K562 (cell line): Measurements from ENCODE around the gene SCGB1D4. TPM values are rescaled to one million over a fixed set of nuclear protein-coding genes. Genes with fewer than 3 reads are reported as not detected.
A peak's percentile ranks its signal among the peaks of the same experiment; 100 is the strongest.
"Not testable (repeated sequence)": the region's sequence is repeated elsewhere in the genome, so short reads cannot be mapped to it uniquely, and the experiment has no call there.

Experiments used
- AFF1 ChIP-seq, 2 experiments: fragments of 450-650 bp; IDR thresholded peaks; 2 replicates each; pipeline ENCODE4 v1.6.1; 2018; ENCODE audit warnings: mild to moderate bottlenecking in 2 of 2, low read depth in 1 of 2; ENCODE audit not compliant: partially characterized antibody in 2 of 2
- CHD4 ChIP-seq: fragments of 200-600 bp; sonication (generic); IDR thresholded peaks from 3 replicates; pipeline ENCODE4 v1.6.1; 2012; ENCODE audit warnings: low read depth, mild to moderate bottlenecking, mixed read lengths, low read length, inconsistent platforms; ENCODE audit not compliant: insufficient read depth, insufficient replicate concordance, poor library complexity, severe bottlenecking
- ETV6 ChIP-seq, 3 experiments: fragments of 150-350 bp in 1 of 3; sonication (generic) in 1 of 3; formaldehyde crosslinking in 1 of 3; IDR thresholded peaks; 2 replicates each; pipeline versions ENCODE4 v1.6.1 to v1.8.0; 2014 to 2022; ENCODE audit warnings: borderline replicate concordance in 2 of 3, low read depth in 2 of 3, antibody characterized with exemption in 1 of 3, low read length in 1 of 3, mild to moderate bottlenecking in 1 of 3, missing genetic modification reagents in 1 of 3
- HDAC2 ChIP-seq: fragments of 450-650 bp; IDR thresholded peaks from 2 replicates; pipeline ENCODE4 v1.6.1; 2016; ENCODE audit warnings: mild to moderate bottlenecking
- OTX1 ChIP-seq: fragments of 450-650 bp; formaldehyde crosslinking; IDR thresholded peaks from 2 replicates; pipeline ENCODE4 v1.4.0; 2022; ENCODE audit warnings: mild to moderate bottlenecking
- PHF20 ChIP-seq: fragments of 450-650 bp; IDR thresholded peaks from 2 replicates; pipeline ENCODE4 v1.6.1; 2018; ENCODE audit not compliant: partially characterized antibody
- THRB ChIP-seq: fragments of 450-650 bp; formaldehyde crosslinking; conservative IDR thresholded peaks from 2 replicates; pipeline ENCODE4 v1.4.0; 2022; ENCODE audit warnings: mild to moderate bottlenecking, missing genetic modification characterization
- ZBTB17 ChIP-seq: fragments of 450-650 bp; formaldehyde crosslinking; IDR thresholded peaks from 2 replicates; pipeline ENCODE4 v1.4.0; 2020; ENCODE audit warnings: mild to moderate bottlenecking
- ZBTB33 ChIP-seq: sonication (generic); formaldehyde crosslinking; IDR thresholded peaks from 2 replicates; pipeline ENCODE4 v1.8.1; 2023; ENCODE audit warnings: mild to moderate bottlenecking, missing genetic modification reagents
- polyA plus RNA-seq, 8 experiments: library from polyadenylated mRNA; depleted of rRNA in 4 of 8; stranded (reverse) in 5 of 8; unstranded in 3 of 8; fragments of >200 nt; fragmentation: Nextera tagmentation in 2 of 8; fragmentation: Illumina TruSeq in 1 of 8; extraction: Ambion mirVana in 2 of 8; extraction: Trizol in 1 of 8; gene quantifications; 2 replicates each; pipeline versions ENCODE4 v1.2.1 to v1.2.3, GENCODE V29; 2011 to 2014; ENCODE audit warnings: inconsistent platforms in 1 of 8, missing spikeins in 1 of 8
- total RNA-seq, 7 experiments: library from RNA; depleted of rRNA in 6 of 7; stranded (reverse); fragments of >200 nt in 6 of 7; fragmentation: Illumina TruSeq in 2 of 7; extraction: Trizol in 2 of 7; gene quantifications; 2 replicates each; pipeline versions ENCODE4 v1.2.1 to v1.2.3, GENCODE V29; 2011 to 2021; ENCODE audit warnings: low replicate concordance in 1 of 7
- TF ChIP-seq, protein P1 (sequence below): sonication (generic); formaldehyde crosslinking; IDR thresholded peaks from 2 replicates; pipeline ENCODE4 v1.8.0; 2022; ENCODE audit warnings: mild to moderate bottlenecking, missing genetic modification reagents, borderline replicate concordance
- TF ChIP-seq, protein P2 (sequence below): fragments of 250-450 bp; sonication (Bioruptor Pico); IDR thresholded peaks from 2 replicates; pipeline ENCODE4 v1.8.0; 2022; ENCODE audit warnings: inconsistent platforms
- TF ChIP-seq, protein P3 (sequence below): sonication (generic); formaldehyde crosslinking; IDR thresholded peaks from 2 replicates; pipeline ENCODE4 v1.4.0; 2020; ENCODE audit warnings: mild to moderate bottlenecking, missing genetic modification reagents

SCGB1D4 gene
- total and polyA plus RNA-seq, 9 of the 15 experiments (the other 6 are each of a cell fraction or from before 2014, with no cell fraction given) = not detected

GRCh38 chr11:62336949-62337302 lies 38.1 kb upstream of the SCGB1D4 start (continued):
- TF ChIP-seq, protein P1, sequence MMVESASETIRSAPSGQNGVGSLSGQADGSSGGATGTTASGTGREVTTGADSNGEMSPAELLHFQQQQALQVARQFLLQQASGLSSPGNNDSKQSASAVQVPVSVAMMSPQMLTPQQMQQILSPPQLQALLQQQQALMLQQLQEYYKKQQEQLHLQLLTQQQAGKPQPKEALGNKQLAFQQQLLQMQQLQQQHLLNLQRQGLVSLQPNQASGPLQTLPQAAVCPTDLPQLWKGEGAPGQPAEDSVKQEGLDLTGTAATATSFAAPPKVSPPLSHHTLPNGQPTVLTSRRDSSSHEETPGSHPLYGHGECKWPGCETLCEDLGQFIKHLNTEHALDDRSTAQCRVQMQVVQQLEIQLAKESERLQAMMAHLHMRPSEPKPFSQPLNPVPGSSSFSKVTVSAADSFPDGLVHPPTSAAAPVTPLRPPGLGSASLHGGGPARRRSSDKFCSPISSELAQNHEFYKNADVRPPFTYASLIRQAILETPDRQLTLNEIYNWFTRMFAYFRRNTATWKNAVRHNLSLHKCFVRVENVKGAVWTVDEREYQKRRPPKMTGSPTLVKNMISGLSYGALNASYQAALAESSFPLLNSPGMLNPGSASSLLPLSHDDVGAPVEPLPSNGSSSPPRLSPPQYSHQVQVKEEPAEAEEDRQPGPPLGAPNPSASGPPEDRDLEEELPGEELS (CRISPR knock-in tag) = peak; percentile 43; the same call in 1 of the 2 replicates
- TF ChIP-seq AFF1 (IDR thresholded peaks at IDR 0.05; ENCODE audit: low read depth in 1 of 2, partially characterized antibody in 2 of 2) = peak in 1 of 2 experiments; percentile 19
- TF ChIP-seq CHD4 = peak; percentile 49
- 0 out of 2 replicates have a peak, but pooled peaks have one; percentile 16 for TF ChIP-seq OTX1
- TF ChIP-seq, protein P2, sequence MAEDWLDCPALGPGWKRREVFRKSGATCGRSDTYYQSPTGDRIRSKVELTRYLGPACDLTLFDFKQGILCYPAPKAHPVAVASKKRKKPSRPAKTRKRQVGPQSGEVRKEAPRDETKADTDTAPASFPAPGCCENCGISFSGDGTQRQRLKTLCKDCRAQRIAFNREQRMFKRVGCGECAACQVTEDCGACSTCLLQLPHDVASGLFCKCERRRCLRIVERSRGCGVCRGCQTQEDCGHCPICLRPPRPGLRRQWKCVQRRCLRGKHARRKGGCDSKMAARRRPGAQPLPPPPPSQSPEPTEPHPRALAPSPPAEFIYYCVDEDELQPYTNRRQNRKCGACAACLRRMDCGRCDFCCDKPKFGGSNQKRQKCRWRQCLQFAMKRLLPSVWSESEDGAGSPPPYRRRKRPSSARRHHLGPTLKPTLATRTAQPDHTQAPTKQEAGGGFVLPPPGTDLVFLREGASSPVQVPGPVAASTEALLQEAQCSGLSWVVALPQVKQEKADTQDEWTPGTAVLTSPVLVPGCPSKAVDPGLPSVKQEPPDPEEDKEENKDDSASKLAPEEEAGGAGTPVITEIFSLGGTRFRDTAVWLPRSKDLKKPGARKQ = peak; percentile 92
- TF ChIP-seq PHF20 = peak; percentile 20
- TF ChIP-seq ZBTB17 = 0 out of 2 replicates have a peak, but pooled peaks have one; percentile 19
- TF ChIP-seq, protein P3, sequence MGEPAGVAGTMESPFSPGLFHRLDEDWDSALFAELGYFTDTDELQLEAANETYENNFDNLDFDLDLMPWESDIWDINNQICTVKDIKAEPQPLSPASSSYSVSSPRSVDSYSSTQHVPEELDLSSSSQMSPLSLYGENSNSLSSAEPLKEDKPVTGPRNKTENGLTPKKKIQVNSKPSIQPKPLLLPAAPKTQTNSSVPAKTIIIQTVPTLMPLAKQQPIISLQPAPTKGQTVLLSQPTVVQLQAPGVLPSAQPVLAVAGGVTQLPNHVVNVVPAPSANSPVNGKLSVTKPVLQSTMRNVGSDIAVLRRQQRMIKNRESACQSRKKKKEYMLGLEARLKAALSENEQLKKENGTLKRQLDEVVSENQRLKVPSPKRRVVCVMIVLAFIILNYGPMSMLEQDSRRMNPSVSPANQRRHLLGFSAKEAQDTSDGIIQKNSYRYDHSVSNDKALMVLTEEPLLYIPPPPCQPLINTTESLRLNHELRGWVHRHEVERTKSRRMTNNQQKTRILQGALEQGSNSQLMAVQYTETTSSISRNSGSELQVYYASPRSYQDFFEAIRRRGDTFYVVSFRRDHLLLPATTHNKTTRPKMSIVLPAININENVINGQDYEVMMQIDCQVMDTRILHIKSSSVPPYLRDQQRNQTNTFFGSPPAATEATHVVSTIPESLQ (CRISPR knock-in tag) = 0 out of 2 replicates have a peak, but pooled peaks have one; percentile 23
- TF ChIP-seq ZBTB33 (CRISPR knock-in tag) = 0 out of 2 replicates have a peak, but pooled peaks have one; percentile 51
- not testable (repeated sequence) for TF ChIP-seq ETV6 (IDR thresholded peaks at IDR 0.05; ENCODE audit: borderline replicate concordance in 1 of 2, low read depth in 2 of 2, low read length in 1 of 2)
- TF ChIP-seq ETV6 (CRISPR knock-in tag; IDR thresholded peaks at IDR 0.05; ENCODE audit: borderline replicate concordance) = 0 out of 2 replicates have a peak, but pooled peaks have one; percentile 33
- 0 out of 2 replicates have a peak, but pooled peaks have one; percentile 22 for TF ChIP-seq THRB (CRISPR knock-in tag)
- 0 out of 2 replicates have a peak, but pooled peaks have one; percentile 44 for TF ChIP-seq HDAC2
